GM08714 (cell line): ENCODE measurements around the gene WAPL.

Experiments
- H3K4me3 ChIP-seq: fragments of 200-500 bp; sonication (Bioruptor generic); 2 replicates; pipeline ENCODE4 v1.5.1; 2014; ENCODE audit warnings: mild to moderate bottlenecking, low read length, inconsistent platforms
- ZNF274 ChIP-seq: IDR thresholded peaks from 2 replicates; pipeline ENCODE4 v1.6.1; 2012; ENCODE audit warnings: mild to moderate bottlenecking, low read depth, low read length

Gene WAPL

DNA sequence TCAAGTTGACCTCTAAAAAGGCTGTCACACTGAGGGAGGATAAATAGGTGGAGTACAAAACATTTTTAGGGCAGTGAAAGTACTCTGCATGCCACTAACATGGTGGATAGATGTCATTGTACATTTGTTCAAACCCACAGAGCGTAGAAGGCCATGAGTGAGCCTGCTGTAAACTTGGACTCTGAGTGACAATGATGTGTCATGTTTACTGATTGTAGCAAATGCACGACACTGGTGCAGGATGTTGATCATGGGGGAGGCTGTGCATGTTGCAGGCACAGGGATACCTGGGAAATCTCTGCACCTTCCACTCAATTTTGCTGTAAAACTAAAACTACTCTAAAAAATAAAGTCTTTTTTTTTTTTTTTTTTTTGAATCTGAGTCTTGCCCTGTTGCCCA, 102.5 kb downstream of the WAPL start:
- H3K4me3 ChIP-seq = no peak overlapping the region
- no peak for TF ChIP-seq ZNF274

DNA sequence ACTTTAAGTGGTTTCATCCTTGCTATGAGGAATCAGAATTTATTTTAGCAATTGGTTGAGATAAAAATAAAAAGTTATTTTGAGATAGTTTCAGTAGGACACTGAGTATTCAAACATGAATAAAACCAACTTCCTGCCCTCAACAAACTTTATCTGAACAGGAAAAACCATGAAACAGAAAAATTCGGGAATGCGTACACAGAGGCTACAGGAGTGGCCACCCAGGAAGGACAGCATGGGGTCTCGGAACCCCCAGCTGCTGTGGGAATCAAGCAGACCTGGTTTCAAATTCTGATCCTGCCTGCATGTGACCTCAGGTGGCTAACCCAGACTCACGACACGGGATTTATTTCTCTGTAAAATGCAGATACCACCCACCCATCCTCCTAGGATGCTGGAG, 106.0 kb downstream of the WAPL start:
- H3K4me3 ChIP-seq = no peak overlapping the region
- no peak for TF ChIP-seq ZNF274

DNA sequence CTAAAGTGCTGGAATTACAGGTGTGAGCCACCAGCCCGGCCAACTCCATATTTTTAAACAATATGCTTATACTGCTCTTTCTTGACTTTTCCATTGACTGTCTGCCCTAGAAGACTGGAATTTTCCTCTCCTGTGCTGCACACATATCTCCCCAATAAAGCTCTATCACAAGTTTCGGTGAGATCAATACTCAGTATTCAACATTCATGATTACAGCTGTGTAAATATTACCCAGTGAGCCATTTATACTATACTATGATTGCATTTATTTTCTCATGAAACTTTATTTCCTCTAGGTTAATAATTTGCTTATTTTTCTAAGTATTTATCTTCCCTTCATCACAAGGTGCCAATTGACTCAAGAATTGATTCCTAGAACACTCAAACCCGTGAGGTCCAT, 106.5 kb downstream of the WAPL start:
- TF ChIP-seq ZNF274 = no peak
- no peak overlapping the region for H3K4me3 ChIP-seq

DNA sequence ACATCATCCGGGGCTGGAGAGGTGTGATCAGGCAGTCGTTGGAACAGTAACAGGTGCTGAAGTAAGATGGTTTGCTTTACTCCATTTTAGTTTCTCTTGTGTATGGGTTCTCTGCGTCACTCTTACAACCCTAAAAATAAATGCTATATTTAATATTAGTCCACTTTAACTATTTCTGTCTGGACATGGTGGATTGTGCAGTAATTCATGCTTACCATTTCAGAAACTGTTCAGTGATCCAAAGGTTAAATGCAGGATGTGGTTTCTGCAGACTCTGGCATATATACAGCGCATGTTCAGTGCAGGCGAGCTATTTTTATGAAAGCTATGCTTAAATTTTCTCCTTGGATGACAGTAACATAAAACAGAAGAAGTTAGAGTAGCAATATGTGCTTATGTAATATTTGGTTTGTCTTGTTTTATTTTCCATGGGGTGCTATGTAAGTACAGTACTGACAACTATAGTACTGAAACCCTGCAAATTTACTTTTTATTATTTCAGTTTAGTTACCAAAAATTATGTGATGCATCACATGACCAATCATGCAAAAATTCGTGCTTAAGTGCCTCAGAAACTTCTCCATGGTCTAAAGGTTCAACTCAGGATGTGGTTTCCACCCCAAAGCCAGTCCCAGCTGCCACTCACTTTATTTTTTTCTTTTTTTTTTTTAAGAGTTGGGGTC, 108.4 kb downstream of the WAPL start:
- no peak for TF ChIP-seq ZNF274
- H3K4me3 ChIP-seq = peak overlapping the region; percentile 59; the same call in 1 of the 2 replicates

DNA sequence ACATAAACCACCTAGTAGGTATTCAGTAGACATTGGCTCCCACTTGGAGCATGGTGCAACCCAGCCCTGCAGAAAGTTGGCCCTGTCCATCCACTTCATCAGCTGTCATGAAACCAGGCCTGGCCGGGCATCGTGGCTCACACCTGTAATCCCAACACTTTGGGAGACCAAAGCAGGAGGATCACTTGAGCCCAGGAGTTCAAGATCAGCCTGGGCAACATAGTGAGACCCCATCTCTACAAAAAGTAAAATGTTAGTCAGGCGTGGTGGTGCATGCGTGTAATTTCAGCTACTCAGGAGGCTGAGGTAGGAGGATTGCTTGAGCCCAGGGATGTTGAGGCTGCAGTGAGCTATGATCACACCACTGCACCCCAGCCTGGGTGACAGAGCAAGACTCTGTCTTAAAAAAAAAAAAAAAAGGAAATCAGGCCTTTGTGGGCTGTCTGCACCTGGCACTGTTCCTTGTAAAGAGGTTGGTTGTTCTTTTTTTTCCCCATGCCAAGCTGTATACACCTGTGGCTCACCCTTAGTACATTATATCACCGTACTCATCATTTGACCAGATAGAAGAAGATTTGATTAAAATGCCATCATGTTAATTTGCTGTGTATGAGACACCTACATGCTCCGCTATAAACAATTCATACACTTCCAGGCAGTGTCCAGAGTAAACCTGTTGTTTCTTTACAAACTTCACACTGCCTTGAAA, 109.6 kb downstream of the WAPL start:
- H3K4me3 ChIP-seq = no peak overlapping the region; the same call in 1 of the 2 replicates
- TF ChIP-seq ZNF274 = no peak

DNA sequence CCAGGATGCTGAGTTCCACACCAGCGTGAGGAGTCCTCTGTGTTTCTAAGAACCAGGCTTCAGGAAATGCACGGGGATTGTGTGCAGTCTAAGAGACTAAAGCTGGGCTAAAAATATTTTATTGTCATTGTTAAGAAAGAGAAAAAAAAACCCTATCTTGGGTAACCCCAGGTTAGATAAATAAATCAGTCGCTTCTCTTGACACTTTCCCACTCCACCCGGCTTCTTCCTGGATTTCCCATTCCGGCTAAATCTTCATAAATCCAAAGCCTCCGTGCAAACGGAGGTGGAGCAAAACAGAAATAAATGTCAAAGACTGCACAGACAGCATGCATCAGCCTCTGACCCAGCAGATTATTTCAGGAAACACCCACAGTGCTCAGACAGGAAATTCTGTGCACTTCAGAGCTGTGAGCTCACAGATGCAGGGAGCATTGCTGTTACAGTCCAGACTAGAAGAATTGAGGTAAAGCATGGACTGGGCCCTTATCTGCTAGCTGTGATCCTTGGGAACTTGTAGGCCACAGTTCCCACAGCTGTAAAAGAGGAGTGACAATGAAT, 110.2 kb downstream of the WAPL start:
- TF ChIP-seq ZNF274 = no peak
- no peak overlapping the region; the same call in 1 of the 2 replicates for H3K4me3 ChIP-seq

DNA sequence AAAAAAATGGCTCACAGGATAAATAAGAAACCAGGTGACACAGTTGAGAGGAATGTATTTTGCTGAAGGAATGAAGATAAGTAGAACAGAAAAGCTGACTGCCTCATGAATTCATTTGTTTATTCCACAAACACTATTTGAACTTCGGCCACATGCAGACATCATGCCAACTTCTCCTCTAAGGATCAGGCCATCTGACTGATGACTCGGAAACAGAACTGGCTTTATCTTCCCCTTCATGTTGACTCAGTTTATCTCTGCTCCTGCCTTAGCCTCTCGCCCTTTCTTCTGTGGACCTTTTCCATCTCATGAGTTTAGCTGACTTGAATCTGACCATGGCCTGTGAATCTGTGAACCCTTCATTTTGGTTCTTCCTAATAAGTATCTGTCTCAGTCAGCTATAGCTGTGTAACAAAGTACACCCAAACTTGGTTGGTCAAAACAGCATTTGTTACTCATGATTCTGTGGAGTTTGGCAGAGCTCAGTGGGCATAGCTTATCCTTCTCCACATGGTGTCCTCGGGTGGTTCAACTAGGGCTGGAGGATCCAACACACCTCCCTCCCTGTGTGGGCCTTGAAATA, 111.0 kb downstream of the WAPL start:
- no peak overlapping the region; the same call in 1 of the 2 replicates for H3K4me3 ChIP-seq
- TF ChIP-seq ZNF274 = no peak

DNA sequence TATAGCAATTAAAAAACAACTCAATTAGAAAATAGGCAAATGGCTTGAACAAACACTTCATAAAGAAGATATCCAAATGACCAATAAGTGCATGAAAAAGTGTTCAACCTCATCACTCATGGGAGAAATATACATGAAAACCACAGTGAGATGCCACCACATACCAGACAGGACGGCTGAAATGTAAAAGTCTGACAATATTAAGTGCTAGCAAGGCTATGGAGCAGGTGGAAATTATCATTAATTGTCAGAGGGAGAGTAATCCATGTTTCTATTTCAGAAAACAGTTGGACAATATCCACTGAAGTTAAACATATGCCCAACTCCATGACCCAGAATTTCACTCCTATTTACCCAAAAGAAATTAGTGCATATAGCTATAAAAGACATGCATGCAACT, 112.4 kb downstream of the WAPL start:
- no peak overlapping the region for H3K4me3 ChIP-seq
- no peak for TF ChIP-seq ZNF274

DNA sequence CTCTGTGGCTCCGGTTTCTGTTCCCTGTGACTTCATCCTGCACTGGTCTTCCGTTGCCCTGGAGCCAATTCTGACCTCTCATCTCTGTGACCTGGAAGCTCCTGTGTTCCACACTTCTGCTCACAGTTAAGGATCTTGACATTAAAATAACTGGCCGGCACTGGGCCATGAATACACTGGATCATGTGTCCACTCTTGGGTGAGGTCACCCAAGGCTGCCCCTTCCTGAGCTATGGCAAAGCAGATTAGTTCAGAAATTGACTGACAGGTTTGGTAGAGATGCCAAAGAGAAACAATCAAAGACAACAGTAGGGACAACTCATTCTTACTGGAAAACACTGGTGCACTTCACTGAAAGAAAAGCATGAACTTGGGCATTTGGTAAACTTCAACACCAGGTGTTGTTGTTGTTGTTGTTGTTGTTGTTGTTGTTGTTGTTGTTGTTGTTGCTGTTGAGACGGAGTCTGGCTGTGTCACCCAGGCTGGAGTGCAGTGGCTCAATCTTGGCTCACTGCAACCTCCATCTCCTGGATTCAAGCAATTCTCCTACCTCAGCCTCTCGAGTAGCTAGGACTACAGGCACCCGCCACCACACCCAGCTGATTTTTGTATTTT, 118.3 kb downstream of the WAPL start:
- H3K4me3 ChIP-seq = no peak overlapping the region

DNA sequence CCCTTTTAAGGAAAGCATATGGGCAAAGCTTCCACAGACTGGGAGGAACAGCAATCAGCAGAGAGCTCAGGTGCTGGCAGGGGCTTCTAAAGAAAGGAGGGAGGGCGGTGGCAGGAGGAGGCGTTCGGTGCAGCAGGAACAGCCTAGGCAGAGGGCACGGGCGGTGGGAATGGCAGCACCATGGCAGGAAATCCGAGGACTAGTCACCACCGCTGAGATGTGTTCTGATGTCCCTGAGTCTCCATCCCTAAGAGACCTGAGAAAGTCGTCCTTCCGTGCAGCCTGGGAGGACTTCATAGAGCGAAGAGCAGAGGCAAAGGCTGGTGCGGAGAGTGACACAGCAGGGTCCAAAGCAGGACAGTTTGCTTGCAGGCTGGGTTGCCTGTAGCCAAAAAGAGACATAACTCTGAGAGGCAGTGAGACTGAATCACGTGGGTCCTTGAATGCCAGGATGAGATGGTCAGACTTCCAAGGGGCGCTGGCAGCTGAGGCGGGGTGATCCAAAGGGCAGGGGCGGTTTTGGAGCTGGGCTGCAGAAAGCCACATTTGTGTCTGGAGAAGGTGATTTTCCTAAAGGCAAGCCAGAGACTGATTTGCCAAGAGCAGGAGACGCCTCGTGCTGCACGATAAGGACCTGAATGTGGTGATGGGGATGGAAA, 119.2 kb downstream of the WAPL start:
- no peak overlapping the region for H3K4me3 ChIP-seq
- TF ChIP-seq ZNF274 = no peak

More for the DNA sequence above, 118.3 kb downstream of the WAPL start:
- no peak for TF ChIP-seq ZNF274

DNA sequence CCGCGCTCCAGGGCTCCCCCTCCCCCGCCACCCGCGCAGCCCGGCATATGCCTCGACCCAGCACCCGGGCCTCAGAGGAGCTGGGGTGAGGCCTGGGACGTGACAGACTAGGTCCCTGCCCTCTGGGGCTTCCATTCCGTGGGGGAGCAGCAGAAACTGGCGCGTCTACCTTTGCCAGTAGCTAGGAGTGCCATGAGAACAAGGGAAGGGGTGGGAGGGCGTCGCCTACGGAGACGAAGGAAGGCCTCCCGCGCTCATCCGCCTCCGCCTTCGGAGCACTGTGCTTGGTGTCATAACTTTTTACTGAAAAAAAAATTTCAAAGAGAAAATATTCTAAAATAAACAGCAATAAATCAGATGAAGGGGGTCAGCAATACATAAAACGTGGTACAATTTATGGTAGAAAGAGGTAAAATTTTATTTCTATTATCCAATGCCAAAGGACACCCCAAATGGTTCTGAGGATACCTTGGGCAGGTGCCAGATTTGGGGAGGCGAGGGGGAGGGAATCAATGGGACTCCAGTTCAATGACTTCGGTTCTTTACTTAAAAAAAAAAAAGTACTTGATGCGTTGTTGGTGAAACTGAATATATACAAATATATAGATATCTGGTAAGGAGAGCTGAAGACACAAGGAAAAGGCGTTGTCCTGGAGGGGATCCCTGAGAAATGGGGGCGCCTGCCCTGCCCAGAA, 119.9 kb downstream of the WAPL start:
- no peak for TF ChIP-seq ZNF274
- peak overlapping the region; percentile 70; the same call in 1 of the 2 replicates for H3K4me3 ChIP-seq

DNA sequence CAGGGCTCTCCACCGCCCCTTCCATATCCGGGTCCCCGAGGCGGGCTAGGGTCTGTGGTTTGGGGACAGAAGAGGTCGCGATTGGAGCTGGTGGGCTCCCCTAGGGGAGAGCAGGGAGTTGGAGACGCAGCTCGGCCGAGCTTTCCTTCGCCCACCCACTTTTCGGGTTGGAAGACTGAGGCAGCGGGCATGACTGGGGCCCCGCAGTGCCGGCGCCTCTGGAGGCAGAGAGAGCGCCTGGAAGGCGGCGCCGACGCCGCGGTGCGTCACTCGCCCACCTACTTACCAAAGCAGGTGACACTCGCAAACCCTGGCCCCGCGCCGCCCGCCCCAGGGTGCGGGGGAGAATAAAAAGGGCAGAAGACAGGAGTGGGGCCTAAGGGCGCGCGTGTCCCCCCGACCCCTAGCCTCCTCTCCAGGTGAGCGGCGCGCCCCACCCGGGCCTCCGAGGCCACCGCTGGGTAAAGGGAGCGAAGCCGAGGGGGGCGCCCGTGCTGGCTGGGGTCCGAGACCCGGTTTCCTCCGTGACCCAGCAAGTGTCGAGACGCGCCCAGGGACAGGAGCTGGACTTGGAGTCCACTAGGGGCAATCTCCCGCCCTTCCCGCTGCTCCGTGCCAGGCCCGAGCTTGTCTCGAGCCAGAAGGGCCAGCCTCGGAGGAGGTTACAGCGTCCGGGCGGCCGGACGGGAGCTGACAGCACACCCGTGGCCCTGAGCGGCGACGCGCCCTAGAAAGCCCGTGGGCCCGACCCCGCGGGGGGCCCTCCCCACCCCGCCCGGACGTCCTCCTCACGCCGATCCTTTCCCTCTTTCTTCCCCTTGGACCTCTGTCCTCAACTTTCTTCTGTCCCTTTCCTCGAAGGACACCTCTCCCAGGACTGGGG, 120.6 kb downstream of the WAPL start:
- no peak for TF ChIP-seq ZNF274
- peak overlapping the region; percentile 70; the same call in 1 of the 2 replicates for H3K4me3 ChIP-seq
